Measurements from ENCODE around the gene ASAP2.

Gene ASAP2

GRCh38 chr2:9318461-9319337 lies 112.1 kb downstream of the ASAP2 start:
- CTCF ChIA-PET: interaction anchor here (0.9 kb wide), 1 partner anchor 14 kb away, joined by 3 read pairs; no protein-coding TSS in a partner anchor
- TF ChIP-seq CTCF (IDR thresholded peaks at IDR 0.05; ENCODE audit: insufficient read depth, low read length, missing control alignments): no peak
- POLR2A ChIA-PET: no interaction called here
- no peak for DNase-seq (ENCODE audit: low read depth, low spot score)
- no peak overlapping the region for H3K4me3 ChIP-seq (ENCODE audit: low read depth, low read length)

GRCh38 chr2:9319338-9319715 lies 112.7 kb downstream of the ASAP2 start:
- ChIA-PET CTCF (interaction anchor here (0.9 kb wide), 1 partner anchor 13 kb away, joined by 3 read pairs; no protein-coding TSS in a partner anchor), POLR2A (no interaction called here)
- H3K4me3 ChIP-seq (ENCODE audit: low read depth, low read length): no peak overlapping the region
- no peak for DNase-seq (ENCODE audit: low read depth, low spot score)
- no peak for TF ChIP-seq CTCF (IDR thresholded peaks at IDR 0.05; ENCODE audit: insufficient read depth, low read length, missing control alignments)

- CTCF ChIA-PET: interaction anchor here (2.1 kb wide), 1 partner anchor 11 kb away, joined by 15 read pairs; no protein-coding TSS in a partner anchor
- DNase-seq (ENCODE audit: low read depth, low spot score): no peak
- TF ChIP-seq CTCF (IDR thresholded peaks at IDR 0.05; ENCODE audit: insufficient read depth, low read length, missing control alignments): no peak
- POLR2A ChIA-PET: no interaction called here
- no peak overlapping the region for H3K4me3 ChIP-seq (ENCODE audit: low read depth, low read length)
These were observed 116.0 kb downstream of the ASAP2 start for GRCh38 chr2:9322576-9322975.

GRCh38 chr2:9325428-9325827 lies 118.8 kb downstream of the ASAP2 start:
- H3K4me3 ChIP-seq (ENCODE audit: low read depth, low read length): no peak overlapping the region
- no peak for TF ChIP-seq CTCF (IDR thresholded peaks at IDR 0.05; ENCODE audit: insufficient read depth, low read length, missing control alignments)
- ChIA-PET CTCF (interaction anchor here (2.0 kb wide), 1 partner anchor 10 kb away, joined by 6 read pairs; no protein-coding TSS in a partner anchor), POLR2A (no interaction called here)
- no peak for DNase-seq (ENCODE audit: low read depth, low spot score)

- DNase-seq (ENCODE audit: low read depth, low spot score): no peak
- no peak overlapping the region for H3K4me3 ChIP-seq (ENCODE audit: low read depth, low read length)
- TF ChIP-seq CTCF (IDR thresholded peaks at IDR 0.05; ENCODE audit: insufficient read depth, low read length, missing control alignments): no peak
- POLR2A ChIA-PET: interaction anchor here (0.6 to 1.0 kb wide), 2 partner anchors 39 to 101 kb away, joined by 3 read pairs; no protein-coding TSS in a partner anchor
- CTCF ChIA-PET: interaction anchor here (0.6 to 2.1 kb wide), 6 partner anchors 8 to 186 kb away, joined by 3 to 9 read pairs (median 3); no protein-coding TSS in a partner anchor
These were observed 120.4 kb downstream of the ASAP2 start for GRCh38 chr2:9326975-9327374.

- ChIA-PET CTCF (interaction anchor here (1.1 to 2.1 kb wide), 4 partner anchors 20 to 187 kb away, joined by 3 to 9 read pairs (median 3); no protein-coding TSS in a partner anchor), POLR2A (interaction anchor here (0.7 kb wide), 1 partner anchor 13 kb away, joined by 3 read pairs; no protein-coding TSS in a partner anchor)
- no peak for TF ChIP-seq CTCF (IDR thresholded peaks at IDR 0.05; ENCODE audit: insufficient read depth, low read length, missing control alignments)
- no peak for DNase-seq (ENCODE audit: low read depth, low spot score)
- H3K4me3 ChIP-seq (ENCODE audit: low read depth, low read length): no peak overlapping the region
These were observed 121.3 kb downstream of the ASAP2 start for GRCh38 chr2:9327873-9328352.
